ENCODE results near the gene GPX3. TPM values are rescaled to one million over a fixed set of nuclear protein-coding genes. Genes with fewer than 3 reads are reported as not detected.

The GPX3 gene, protein sequence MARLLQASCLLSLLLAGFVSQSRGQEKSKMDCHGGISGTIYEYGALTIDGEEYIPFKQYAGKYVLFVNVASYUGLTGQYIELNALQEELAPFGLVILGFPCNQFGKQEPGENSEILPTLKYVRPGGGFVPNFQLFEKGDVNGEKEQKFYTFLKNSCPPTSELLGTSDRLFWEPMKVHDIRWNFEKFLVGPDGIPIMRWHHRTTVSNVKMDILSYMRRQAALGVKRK
- 14.7 to 20.6 TPM (median 17.6 TPM) in 5 replicates for total RNA-seq (2022; extraction: Qiagen RNA extraction; ENCODE audit: low read depth)

DNA sequence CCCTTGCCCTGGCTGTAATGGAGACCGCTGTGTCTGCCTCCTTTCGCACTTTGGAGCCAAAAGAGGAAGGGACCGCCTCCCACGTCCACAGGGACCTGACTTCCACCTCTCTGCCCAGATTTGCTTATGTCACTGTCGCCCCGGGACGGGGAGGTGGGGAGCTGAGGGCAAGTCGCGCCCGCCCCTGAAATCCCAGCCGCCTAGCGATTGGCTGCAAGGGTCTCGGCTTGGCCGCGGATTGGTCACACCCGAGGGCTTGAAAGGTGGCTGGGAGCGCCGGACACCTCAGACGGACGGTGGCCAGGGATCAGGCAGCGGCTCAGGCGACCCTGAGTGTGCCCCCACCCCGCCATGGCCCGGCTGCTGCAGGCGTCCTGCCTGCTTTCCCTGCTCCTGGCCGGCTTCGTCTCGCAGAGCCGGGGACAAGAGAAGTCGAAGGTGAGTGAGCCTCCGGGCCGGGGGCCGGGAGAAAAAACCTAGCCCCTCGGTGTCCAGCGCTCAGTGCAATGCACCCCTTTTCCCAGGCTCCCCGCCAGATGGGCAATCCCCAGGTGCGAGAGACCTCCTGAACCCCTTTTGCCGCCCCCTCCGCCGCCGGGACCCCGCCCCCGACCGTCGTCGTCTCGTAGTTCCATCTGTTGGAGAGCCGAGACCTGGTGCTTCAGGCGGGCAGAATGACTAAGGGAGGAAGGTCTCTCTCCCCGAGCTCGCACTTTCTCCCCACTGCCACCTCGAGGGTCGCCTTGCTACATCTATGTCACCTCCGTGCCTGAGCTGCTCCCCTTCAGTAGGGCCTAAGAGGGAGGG, at the start of gene GPX3:
Gene GPX3, plus strand, starts transcription at position 288 of the 807 bp plus-strand sequence. Its CDS starts 64 bp downstream, at position 352.

Other genes with a start within 250 kb of the GPX3 start
- gene SMIM3, start 241.8 kb upstream of the GPX3 start, total RNA-seq (2022; extraction: Qiagen RNA extraction; ENCODE audit: low read depth), result 3.6 to 4.5 TPM (median 3.7 TPM) in 5 replicates
- gene IRGM, start 174.1 kb upstream of the GPX3 start, total RNA-seq (2022; extraction: Qiagen RNA extraction; ENCODE audit: low read depth), result 0.06 to 0.17 TPM (median 0.09 TPM) in 3 of 5 replicates, not detected in the others
- gene ZNF300, start 115.6 kb upstream of the GPX3 start, total RNA-seq (2022; extraction: Qiagen RNA extraction; ENCODE audit: low read depth), result 2.9 to 3.2 TPM (median 2.9 TPM) in 5 replicates
- 134 to 143 TPM (median 136 TPM) in 5 replicates for gene TNIP1, start 60.4 kb downstream of the GPX3 start, total RNA-seq (2022; extraction: Qiagen RNA extraction; ENCODE audit: low read depth)
- 37.9 to 43.2 TPM (median 42.2 TPM) in 5 replicates for gene ANXA6, start 137.2 kb downstream of the GPX3 start, total RNA-seq (2022; extraction: Qiagen RNA extraction; ENCODE audit: low read depth)
- gene CCDC69, start 203.5 kb downstream of the GPX3 start, total RNA-seq (2022; extraction: Qiagen RNA extraction; ENCODE audit: low read depth), result 1.4 to 2.4 TPM (median 1.8 TPM) in 5 replicates
- 17.5 to 19.3 TPM (median 18.4 TPM) in 5 replicates for gene GM2A, start 232.6 kb downstream of the GPX3 start, total RNA-seq (2022; extraction: Qiagen RNA extraction; ENCODE audit: low read depth)